GM19239 (cell line): ENCODE results near the gene SPATA24.
"Not testable (repeated sequence)": the region's sequence is repeated elsewhere in the genome, so short reads cannot be mapped to it uniquely, and the experiment has no call there.

Experiments
- DNase-seq: peaks from one replicate; pipeline ENCODE4 v3.0.0; 2011; ENCODE audit warnings: low spot score; ENCODE audit not compliant: insufficient read length
- FAIRE-seq: peaks from 2 replicates; lab custom pipeline; 2011; peaks lifted over from hg19 to GRCh38; lab: Jason Lieb, UNC

The SPATA24 gene

GRCh38 chr5:139403787-139404483, at the start of gene SPATA24:
Gene SPATA24 (minus strand): TSS chr5:139404089. CDS start chr5:139404060, 29 bp downstream.
- peak; percentile 94 for FAIRE-seq
- peak; percentile 79 for DNase-seq

- FAIRE-seq (no peak), DNase-seq (no peak)
These were observed 48.2 kb upstream of the SPATA24 start for GRCh38 chr5:139451878-139452660.

- no peak for FAIRE-seq
- DNase-seq, result no peak
These were observed 47.3 kb upstream of the SPATA24 start for GRCh38 chr5:139451176-139451575.

GRCh38 chr5:139446956-139447779, 43.3 kb upstream of the SPATA24 start:
- DNase-seq, result no peak
- peak; percentile 45 for FAIRE-seq

- no peak for FAIRE-seq
These were observed 41.7 kb upstream of the SPATA24 start for GRCh38 chr5:139445325-139446170.

GRCh38 chr5:139443831-139444453, 40.1 kb upstream of the SPATA24 start:
- no peak for FAIRE-seq
- no peak for DNase-seq

More at GRCh38 chr5:139445325-139446170, 41.7 kb upstream of the SPATA24 start:
- DNase-seq, result no peak

GRCh38 chr5:139440416-139440815, 36.5 kb upstream of the SPATA24 start:
- DNase-seq, FAIRE-seq: not testable (repeated sequence)

- peak; percentile 76 for DNase-seq
- peak; percentile 82 for FAIRE-seq
These were observed 35.4 kb upstream of the SPATA24 start, which contains the start of gene DNAJC18 for GRCh38 chr5:139439013-139439903. Gene DNAJC18 (minus strand): TSS chr5:139439525. CDS start chr5:139439445, 80 bp downstream.

- DNase-seq, result no peak
- FAIRE-seq, result peak; percentile 40
These were observed 34.8 kb upstream of the SPATA24 start for GRCh38 chr5:139438707-139439012.

GRCh38 chr5:139435676-139436075, 31.8 kb upstream of the SPATA24 start:
- FAIRE-seq, result no peak

GRCh38 chr5:139431706-139432105, 27.8 kb upstream of the SPATA24 start:
- DNase-seq (no peak), FAIRE-seq (no peak)

More at GRCh38 chr5:139435676-139436075, 31.8 kb upstream of the SPATA24 start:
- no peak for DNase-seq

- DNase-seq (no peak), FAIRE-seq (no peak)
These were observed 26.1 kb upstream of the SPATA24 start for GRCh38 chr5:139430015-139430414.

GRCh38 chr5:139426203-139426885, 22.5 kb upstream of the SPATA24 start:
- FAIRE-seq (no peak), DNase-seq (no peak)

- no peak for FAIRE-seq
These were observed 21.6 kb upstream of the SPATA24 start for GRCh38 chr5:139425497-139425896.

GRCh38 chr5:139422307-139422893, 18.5 kb upstream of the SPATA24 start:
- DNase-seq (peak; percentile 63), FAIRE-seq (peak; percentile 91)

More at GRCh38 chr5:139425497-139425896, 21.6 kb upstream of the SPATA24 start:
- DNase-seq, result no peak

GRCh38 chr5:139419226-139420192, 15.6 kb upstream of the SPATA24 start:
- no peak for DNase-seq
- FAIRE-seq, result no peak
